Loucy (cell line): Measurements from ENCODE around the gene PSME3.

Source experiments
- EZH2phosphoT487 ChIP-seq: fragments of 200-600 bp; IDR thresholded peaks from 2 replicates; pipeline ENCODE4 v1.6.1; 2018; ENCODE audit warnings: antibody characterized with exemption, mild to moderate bottlenecking, moderate library complexity, borderline replicate concordance
- TF ChIP-seq, protein P1 (sequence below): fragments of 200-600 bp; sonication (generic); conservative IDR thresholded peaks from 2 replicates; pipeline ENCODE4 v1.5.1; 2014; ENCODE audit warnings: mild to moderate bottlenecking, antibody characterized with exemption, low read length

DNA sequence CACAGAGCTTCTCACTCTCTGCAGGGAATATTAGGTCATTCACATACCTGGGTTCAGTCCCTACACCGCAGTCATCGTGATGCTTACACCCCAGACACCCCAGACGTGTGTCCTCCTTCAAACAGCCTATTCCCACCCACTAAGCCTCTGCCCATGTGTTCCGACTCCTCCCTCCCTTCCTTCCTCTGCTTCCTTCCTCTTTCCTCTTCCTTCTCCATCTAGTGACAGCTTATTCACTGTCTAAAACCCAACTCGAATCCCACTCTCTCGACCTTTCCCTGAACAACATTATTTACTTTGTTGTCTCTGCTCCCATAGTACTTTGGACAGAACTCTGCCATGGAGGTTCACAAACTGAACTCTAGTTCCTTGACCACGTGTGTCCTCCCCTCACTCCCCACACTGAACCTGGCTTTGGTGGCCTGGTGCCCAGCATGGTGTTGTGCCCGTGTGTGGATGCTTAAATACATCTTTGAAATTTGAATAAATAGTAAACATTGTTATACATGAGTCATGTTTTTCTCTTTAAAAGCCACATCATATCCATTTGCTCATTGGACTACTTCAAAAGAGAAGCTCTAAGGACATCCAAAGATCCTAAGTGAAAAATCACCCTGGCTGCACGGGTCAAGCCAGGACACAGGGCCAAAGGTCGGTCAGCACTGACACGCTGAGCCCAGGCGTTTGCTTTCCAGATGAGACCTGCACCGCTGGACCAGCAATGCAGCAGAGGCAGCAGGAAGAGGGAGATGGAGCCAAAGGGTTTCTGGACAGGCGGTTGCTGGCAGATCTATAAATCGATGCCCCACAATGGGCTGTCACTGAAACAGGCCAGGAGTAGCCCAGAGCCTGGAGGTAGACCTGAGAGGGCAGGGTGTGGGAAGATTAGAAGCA is 53.3 kb downstream of the PSME3 start:
- TF ChIP-seq, protein P1, sequence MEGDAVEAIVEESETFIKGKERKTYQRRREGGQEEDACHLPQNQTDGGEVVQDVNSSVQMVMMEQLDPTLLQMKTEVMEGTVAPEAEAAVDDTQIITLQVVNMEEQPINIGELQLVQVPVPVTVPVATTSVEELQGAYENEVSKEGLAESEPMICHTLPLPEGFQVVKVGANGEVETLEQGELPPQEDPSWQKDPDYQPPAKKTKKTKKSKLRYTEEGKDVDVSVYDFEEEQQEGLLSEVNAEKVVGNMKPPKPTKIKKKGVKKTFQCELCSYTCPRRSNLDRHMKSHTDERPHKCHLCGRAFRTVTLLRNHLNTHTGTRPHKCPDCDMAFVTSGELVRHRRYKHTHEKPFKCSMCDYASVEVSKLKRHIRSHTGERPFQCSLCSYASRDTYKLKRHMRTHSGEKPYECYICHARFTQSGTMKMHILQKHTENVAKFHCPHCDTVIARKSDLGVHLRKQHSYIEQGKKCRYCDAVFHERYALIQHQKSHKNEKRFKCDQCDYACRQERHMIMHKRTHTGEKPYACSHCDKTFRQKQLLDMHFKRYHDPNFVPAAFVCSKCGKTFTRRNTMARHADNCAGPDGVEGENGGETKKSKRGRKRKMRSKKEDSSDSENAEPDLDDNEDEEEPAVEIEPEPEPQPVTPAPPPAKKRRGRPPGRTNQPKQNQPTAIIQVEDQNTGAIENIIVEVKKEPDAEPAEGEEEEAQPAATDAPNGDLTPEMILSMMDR, result no peak
- TF ChIP-seq EZH2phosphoT487, result no peak
